Ovary (tissue), 3 donors: Measurements from ENCODE around the gene OSER1.

Experiments
- CTCF ChIP-seq, 3 donors: fragments of 450-650 bp in 2 of 3; fragments of 200-600 bp in 1 of 3; IDR thresholded peaks; one replicate each; pipeline versions ENCODE4 v1.5.1 to v1.8.0; 2016 to 2022; ENCODE audit warnings: antibody characterized with exemption in 3 of 3, mild to moderate bottlenecking in 1 of 3
- EP300 ChIP-seq: sonication (generic); formaldehyde crosslinking; IDR thresholded peaks from one replicate; pipeline ENCODE4 v1.6.1; 2017; ENCODE audit warnings: antibody characterized with exemption
- POLR2A ChIP-seq: fragments of 450-650 bp; IDR thresholded peaks from one replicate; pipeline ENCODE4 v1.6.1; 2017; ENCODE audit warnings: antibody characterized with exemption, mild to moderate bottlenecking, moderate library complexity
- donor health status: DM: no; HTN: no; CAD: no.

- TF ChIP-seq CTCF (IDR thresholded peaks at IDR 0.05) (no peak), EP300 (no peak), POLR2A (no peak)
Observed at GRCh38 chr20:44255942-44256341, 45.4 kb upstream of the OSER1 start.
